HepG2 (cell line): ENCODE measurements around the gene ZNF736. TPM values are rescaled to one million over a fixed set of nuclear protein-coding genes. Genes with fewer than 3 reads are reported as not detected.
"Not testable (repeated sequence)": the region's sequence is repeated elsewhere in the genome, so short reads cannot be mapped to it uniquely, and the experiment has no call there.

Source experiments
- ATAC-seq: fragments of 200-7000 bp; cut with Tn5 transposase; 3 replicates; pipeline ENCODE4 v1.9.1; 2020; ENCODE audit warnings: mild to moderate bottlenecking, moderate library complexity
- BruUV-seq: library from RNA; stranded (reverse); fragments of 400-500 nt; replicated peaks from 2 replicates; lab custom pipeline; 2021; lab: Mats Ljungman, UMichigan
- CTCF ChIA-PET: fragments of 300-600 bp; formaldehyde crosslinking; extraction: SDS; loops from one replicate; lab custom pipeline; 2021; ENCODE audit warnings: low total read pairs, inconsistent platforms, low intra/inter-chr PET ratio; lab: Yijun Ruan, JAX
- POLR2A ChIA-PET: fragments of 350-600 bp; sonication (Branson Sonifier 250); formaldehyde crosslinking; loops from one replicate; lab custom pipeline; 2020; ENCODE audit warnings: antibody characterized with exemption, inconsistent platforms; lab: Yijun Ruan, JAX
- DNase-seq: peaks from one replicate; pipeline ENCODE4 v3.0.0-alpha.2; 2015; ENCODE audit warnings: low spot score
- FAIRE-seq: peaks from 3 replicates; lab custom pipeline; 2011; peaks lifted over from hg19 to GRCh38; lab: Jason Lieb, UNC
- H2AFZ ChIP-seq: one replicate; pipeline ENCODE4 v1.6.1; 2011; ENCODE audit warnings: low read length, inconsistent platforms
- H3K27ac ChIP-seq: fragments of 300-600 bp; 3 replicates; pipeline ENCODE4 v1.8.0; 2011; ENCODE audit warnings: mixed run types, mild to moderate bottlenecking, mixed read lengths, low read length, inconsistent platforms; ENCODE audit not compliant: insufficient read depth; ENCODE audit errors: extremely low read length
- H3K27me3 ChIP-seq, 2 experiments: fragments of 200-600 bp in 1 of 2; 2 replicates in 1 of 2; 3 replicates in 1 of 2; pipeline versions ENCODE4 v1.6.0 to v1.8.0; 2011; ENCODE audit warnings: low read length in 2 of 2, mild to moderate bottlenecking in 2 of 2, moderate library complexity in 2 of 2, inconsistent platforms in 1 of 2; ENCODE audit not compliant: insufficient read depth in 2 of 2, control insufficient read depth in 1 of 2
- H3K36me3 ChIP-seq, 2 experiments: fragments of 200-600 bp in 1 of 2; replicated peaks in 1 of 2; 2 replicates in 1 of 2; 3 replicates in 1 of 2; pipeline versions ENCODE4 v1.5.1 to v1.8.0; 2011; ENCODE audit warnings: low read length in 2 of 2, inconsistent platforms in 1 of 2; ENCODE audit not compliant: insufficient read depth in 2 of 2, control insufficient read depth in 1 of 2
- H3K4me1 ChIP-seq: 2 replicates; pipeline ENCODE4 v1.5.1; 2012; ENCODE audit warnings: low read length, inconsistent platforms; ENCODE audit not compliant: insufficient read depth
- H3K4me2 ChIP-seq: 2 replicates; pipeline ENCODE4 v1.6.0; 2011; ENCODE audit warnings: low read depth, low read length, inconsistent platforms
- H3K4me3 ChIP-seq, 3 experiments: fragments of 200-600 bp in 1 of 3; sonication (generic), shearing (Covaris generic) in 1 of 3; replicated peaks in 1 of 3; 2 replicates each; pipeline ENCODE4 v1.5.1; 2011 to 2016; ENCODE audit warnings: low read length in 3 of 3, inconsistent platforms in 2 of 3, low read depth in 2 of 3, mild to moderate bottlenecking in 2 of 3, control low read depth in 1 of 3, mixed read lengths in 1 of 3; ENCODE audit not compliant: insufficient read depth in 1 of 3
- H3K79me2 ChIP-seq: one replicate; pipeline ENCODE4 v1.6.1; 2011; ENCODE audit warnings: low read length, inconsistent platforms; ENCODE audit not compliant: insufficient read depth
- H3K9ac ChIP-seq: 2 replicates; pipeline ENCODE4 v1.6.0; 2011; ENCODE audit warnings: mild to moderate bottlenecking, low read depth, low read length, inconsistent platforms; ENCODE audit not compliant: insufficient read depth
- H3K9me3 ChIP-seq: 2 replicates; pipeline ENCODE4 v1.5.1; 2012; ENCODE audit warnings: mild to moderate bottlenecking, low read length
- H4K20me1 ChIP-seq: 2 replicates; pipeline ENCODE4 v1.6.0; 2011; ENCODE audit warnings: inconsistent platforms, mild to moderate bottlenecking, low read length, moderate library complexity; ENCODE audit not compliant: insufficient read depth
- ADNP ChIP-seq: sonication (generic); formaldehyde crosslinking; IDR thresholded peaks from 2 replicates; pipeline ENCODE4 v1.4.0; 2020; ENCODE audit warnings: missing genetic modification reagents
- ZMYM3 ChIP-seq: sonication (generic); formaldehyde crosslinking; IDR thresholded peaks from 2 replicates; pipeline ENCODE4 v1.5.1; 2020; ENCODE audit warnings: mild to moderate bottlenecking, missing genetic modification reagents
- ZNF101 ChIP-seq: sonication (generic); formaldehyde crosslinking; IDR thresholded peaks from 2 replicates; pipeline ENCODE4 v1.4.0; 2020; ENCODE audit warnings: mild to moderate bottlenecking, low read depth, missing genetic modification reagents, borderline replicate concordance
- ZNF251 ChIP-seq: sonication (generic); formaldehyde crosslinking; IDR thresholded peaks from 2 replicates; pipeline ENCODE4 v1.9.0; 2021; ENCODE audit warnings: mild to moderate bottlenecking, missing genetic modification reagents
- ZNF574 ChIP-seq: sonication (generic); formaldehyde crosslinking; IDR thresholded peaks from 2 replicates; pipeline ENCODE4 v1.4.0; 2020; ENCODE audit warnings: missing genetic modification reagents
- WGBS: methylation state at CpG from one replicate; pipeline ENCODE4 v1.1.6; 2017; ENCODE audit warnings: low lambda C conversion rate; 5-methylcytosine and 5-hydroxymethylcytosine counted together
- in situ Hi-C: cut with HindIII; loops from 2 replicates; pipeline ENCODE4 v1.10.0; 2017; ENCODE audit warnings: low pct_unique_long_range_greater_than_20kb; ENCODE audit not compliant: extremely low pct_ligation_motif_present
- intact Hi-C: fragments of 100-400 bp; cut with micrococcal nuclease; formaldehyde crosslinking; loops from one replicate; pipeline ENCODE4 v1.10.0; 2022; ENCODE audit not compliant: unreplicated experiment
- polyA plus RNA-seq, 8 experiments: library from polyadenylated mRNA; depleted of rRNA in 3 of 8; stranded (reverse) in 7 of 8; unstranded in 1 of 8; fragments of >200 nt; fragmentation: Illumina TruSeq in 4 of 8; extraction: Trizol in 4 of 8; gene quantifications; 2 replicates each; pipeline versions ENCODE4 v1.2.1 to v1.2.3, GENCODE V29; 2011 to 2016; ENCODE audit warnings: low read depth in 4 of 8, missing spikeins in 1 of 8, mixed read lengths in 1 of 8; ENCODE audit not compliant: insufficient read depth in 1 of 8
- total RNA-seq, 5 experiments: library from RNA; depleted of rRNA; stranded (reverse); fragments of >200 nt; fragmentation: Illumina TruSeq; extraction: Trizol; gene quantifications; 2 replicates each; pipeline ENCODE4 v1.2.3, GENCODE V29; 2016; ENCODE audit warnings: low read depth in 1 of 5

ZNF736 gene
- total and polyA plus RNA-seq, 2 of the 13 experiments (the other 11 are each of a cell fraction or from before 2014, with no cell fraction given), result not detected

DNA sequence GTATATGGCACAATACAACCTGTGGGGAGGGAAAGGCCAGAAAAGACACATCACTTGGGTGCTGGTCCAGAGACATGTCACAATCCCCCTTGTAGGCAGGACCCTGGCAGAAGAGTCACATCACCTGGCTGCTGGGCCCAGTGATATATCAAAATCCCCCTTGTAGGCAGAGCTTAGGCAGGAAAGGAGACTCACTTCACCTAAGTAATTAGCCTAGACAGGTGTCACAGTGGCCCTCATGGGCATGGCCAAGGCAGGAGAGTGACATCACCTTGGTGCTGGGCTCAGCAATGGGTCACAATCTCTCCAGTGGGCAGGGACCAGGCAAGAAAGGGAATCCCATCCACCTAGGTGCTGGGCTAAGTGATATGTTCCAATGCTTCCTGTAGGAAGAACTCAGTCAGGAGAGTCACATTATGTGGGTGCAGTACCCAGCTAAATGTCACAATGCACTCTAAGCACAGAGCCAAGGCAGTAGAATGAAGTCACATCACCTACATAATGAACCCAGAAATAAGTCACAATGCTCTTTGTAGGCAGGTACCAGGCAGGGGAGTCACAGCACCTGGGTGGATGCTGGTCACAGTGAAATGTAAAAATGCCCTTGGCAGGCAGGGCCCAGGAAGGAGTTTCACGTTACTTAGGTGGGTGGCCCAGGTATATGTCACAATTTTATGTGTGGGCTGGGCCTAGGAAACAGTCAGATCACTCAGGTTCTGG, 18.9 kb upstream of the ZNF736 start (continued):
- no peak for TF ChIP-seq ZMYM3 (CRISPR knock-in tag)
- TF ChIP-seq ZNF251 (CRISPR knock-in tag), result no peak
- TF ChIP-seq ZNF101, result no peak
- no peak for TF ChIP-seq ADNP (CRISPR knock-in tag)
- TF ChIP-seq ZNF574 (CRISPR knock-in tag), result no peak

DNA sequence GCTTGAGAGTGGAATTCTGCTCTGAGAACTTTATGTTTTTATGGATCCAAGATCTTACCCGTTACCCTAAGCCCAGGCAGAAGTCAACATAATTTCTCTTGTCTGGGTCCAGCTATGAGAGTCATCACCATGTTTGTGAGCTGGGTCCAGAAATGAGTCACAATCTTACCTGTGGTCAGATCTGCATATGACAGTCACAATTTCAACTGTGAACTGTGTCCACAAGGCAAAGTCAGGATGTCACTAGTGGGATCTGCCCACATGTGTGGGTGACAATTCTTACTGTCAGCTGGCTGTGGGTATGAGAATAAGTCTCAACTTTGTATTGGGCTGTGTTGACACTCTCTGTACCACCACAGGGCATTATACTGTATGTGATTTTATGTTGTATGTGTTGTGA, 16.3 kb upstream of the ZNF736 start:
- in situ Hi-C loops, intact Hi-C loops, POLR2A ChIA-PET: not testable (repeated sequence)

More for the DNA sequence above, 16.3 kb upstream of the ZNF736 start:
- H3K4me3 ChIP-seq, BruUV-seq, CTCF ChIA-PET, H3K79me2 ChIP-seq, H3K4me1 ChIP-seq, FAIRE-seq, H4K20me1 ChIP-seq, H3K9ac ChIP-seq, H3K27ac ChIP-seq, H3K27me3 ChIP-seq, H3K4me2 ChIP-seq, DNase-seq, H2AFZ ChIP-seq, ATAC-seq, H3K36me3 ChIP-seq: not testable (repeated sequence)
- peaks cover 100% of the 10 kb centered on the region for H3K9me3 ChIP-seq
- 6% methylated on average over 1 of the region's 1 CpG for WGBS
